Activated T-helper 9 cell treated with anti-CD3 and anti-CD28 coated beads, Interleukin-2, amount 50 U/mL, for 16 hours (primary cell): Measurements from ENCODE around the gene NALF2.

Source experiments
- DNase-seq: peaks from one replicate; pipeline ENCODE4 v3.0.0-alpha.2; 2020; ENCODE audit warnings: low read depth

NALF2 gene

DNA sequence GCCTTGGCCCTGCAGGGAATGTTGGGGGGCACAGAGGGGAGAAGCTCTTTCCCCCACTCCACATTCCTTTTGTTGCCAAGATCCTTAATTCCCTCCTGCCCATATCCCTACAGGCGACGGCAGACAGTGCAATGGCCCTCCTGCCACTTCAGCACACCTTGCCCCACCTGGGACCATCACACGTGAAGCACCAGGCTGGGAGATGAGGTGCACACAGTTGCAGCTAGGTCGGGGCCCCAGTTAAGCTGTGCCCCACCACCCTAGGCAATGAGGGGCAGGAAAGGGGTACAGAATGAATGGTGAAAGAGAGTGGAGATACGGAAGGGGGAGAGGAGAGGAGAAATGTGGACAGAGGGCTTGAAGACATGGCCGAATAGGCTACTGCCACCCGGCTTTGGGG is 26.2 kb downstream of the NALF2 start:
- no peak for DNase-seq

DNA sequence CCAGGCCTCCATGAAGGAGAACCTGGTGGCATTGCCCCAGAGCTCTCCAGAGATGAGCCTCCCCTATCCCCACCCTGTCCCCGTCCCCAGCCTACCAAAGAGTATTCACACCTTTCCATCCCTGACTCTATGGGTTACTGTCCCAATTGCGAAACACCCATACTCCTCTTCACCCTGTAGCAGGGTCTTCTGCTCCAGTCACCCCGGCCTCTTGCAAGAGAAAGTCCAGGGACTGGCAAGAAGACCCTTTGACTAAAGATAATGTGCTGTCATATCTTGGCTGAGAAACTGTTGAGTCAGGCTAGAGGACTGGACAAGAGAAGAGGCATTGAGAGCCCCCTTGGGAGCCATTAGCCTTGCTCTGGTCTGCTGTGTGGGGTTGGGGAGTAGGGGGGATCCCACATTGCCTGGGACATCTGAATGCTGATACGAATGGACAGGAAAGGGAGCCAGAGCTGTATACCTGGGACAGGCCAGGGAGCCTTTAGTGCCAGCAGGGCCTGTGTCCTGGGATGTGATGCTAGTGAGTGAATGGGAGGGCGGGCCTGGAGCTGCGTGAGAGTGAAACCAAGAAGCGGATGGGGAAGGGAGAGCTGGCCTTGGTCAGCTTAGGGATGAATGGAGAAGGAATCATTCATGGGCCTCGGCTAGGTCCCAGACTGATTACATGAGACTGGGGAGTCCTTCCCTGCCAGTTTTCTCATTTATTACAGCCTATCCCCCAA is 27.1 kb downstream of the NALF2 start:
- DNase-seq = no peak

DNA sequence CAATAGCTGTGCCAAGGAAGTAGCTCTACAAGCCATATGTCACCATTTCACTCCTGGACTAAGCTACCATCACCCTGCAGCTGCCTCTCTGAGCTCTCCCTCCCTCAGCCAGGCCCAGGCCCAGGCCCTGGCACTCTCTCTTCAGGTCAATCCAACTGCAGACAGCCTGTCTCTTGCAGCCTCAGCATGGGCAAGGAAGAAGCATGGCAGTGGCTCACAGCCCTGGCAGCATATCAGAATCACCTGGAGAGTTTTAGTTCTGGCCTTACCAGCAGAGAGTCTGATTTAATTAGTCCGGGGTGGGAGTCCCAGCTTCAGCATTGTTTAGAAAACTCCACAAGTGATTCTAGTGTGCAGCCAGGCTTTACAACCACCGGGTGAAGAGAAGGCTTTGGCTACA is 31.5 kb downstream of the NALF2 start:
- DNase-seq = no peak

DNA sequence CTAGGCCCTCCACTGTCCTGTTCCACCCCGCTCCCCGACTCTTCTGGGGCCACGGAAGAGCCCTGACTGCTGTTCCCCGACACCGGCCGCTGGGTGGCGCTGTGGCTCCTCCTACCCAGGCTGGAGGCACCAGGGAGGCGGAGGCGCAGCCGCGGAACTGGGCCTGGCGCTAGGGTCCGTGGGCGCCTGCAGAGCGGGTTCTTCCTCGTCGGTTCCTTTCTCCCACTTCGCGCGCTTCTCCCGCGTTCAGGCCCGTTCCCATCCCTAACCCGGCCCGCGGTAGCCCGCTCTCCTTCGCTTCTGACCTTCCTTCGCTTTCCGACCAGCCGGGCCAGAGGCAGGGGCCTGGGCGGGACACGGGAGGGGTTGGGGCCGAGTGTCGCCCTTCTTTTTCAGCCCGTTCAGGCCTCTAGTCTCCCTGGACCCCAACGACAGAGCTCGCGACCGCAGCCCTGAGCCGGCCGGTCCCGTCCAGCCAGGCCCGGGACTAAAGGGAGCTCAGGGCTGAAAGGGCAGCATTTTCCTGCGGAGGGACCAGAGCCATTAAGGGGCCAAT is 34.3 kb downstream of the NALF2 start:
- DNase-seq = peak; percentile 60

DNA sequence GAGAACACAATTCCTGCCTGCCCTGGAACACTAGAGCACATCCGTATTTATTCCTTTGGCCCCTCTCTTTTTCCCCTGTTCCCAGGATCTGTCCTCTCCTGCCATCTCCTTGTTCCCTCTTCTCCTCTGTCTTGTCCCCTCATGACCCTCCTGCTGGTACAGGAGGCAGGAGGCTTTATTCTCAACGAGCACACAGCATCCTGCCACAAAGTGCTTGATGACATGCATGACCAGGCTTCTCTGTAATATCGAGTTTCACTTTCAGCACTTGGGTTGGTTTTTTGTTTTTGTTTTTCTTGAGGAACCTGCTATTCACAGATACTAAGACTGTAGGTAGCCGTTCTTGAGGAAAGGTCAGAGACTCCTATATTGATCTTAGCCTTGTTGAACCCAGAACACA is 35.3 kb downstream of the NALF2 start:
- no peak for DNase-seq

DNA sequence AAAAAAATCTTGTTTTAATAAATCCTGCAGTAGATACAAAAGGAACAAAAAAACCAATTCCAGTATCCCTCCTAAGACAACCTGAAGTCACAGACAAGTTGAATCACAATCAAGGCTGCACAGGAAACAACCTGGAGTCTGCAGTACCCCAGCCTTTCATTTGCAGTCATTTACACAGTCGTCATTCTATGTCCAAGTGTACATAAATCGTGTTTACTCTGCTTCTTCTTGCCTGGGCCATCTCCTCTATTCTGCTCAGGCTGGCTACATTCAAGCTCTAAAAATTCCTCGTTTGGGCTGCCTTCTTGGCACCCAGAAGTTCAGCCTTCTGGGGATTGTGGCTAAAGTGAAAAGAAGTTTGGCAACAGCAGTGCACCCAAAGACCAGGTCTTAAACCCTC is 37.8 kb downstream of the NALF2 start:
- no peak for DNase-seq

DNA sequence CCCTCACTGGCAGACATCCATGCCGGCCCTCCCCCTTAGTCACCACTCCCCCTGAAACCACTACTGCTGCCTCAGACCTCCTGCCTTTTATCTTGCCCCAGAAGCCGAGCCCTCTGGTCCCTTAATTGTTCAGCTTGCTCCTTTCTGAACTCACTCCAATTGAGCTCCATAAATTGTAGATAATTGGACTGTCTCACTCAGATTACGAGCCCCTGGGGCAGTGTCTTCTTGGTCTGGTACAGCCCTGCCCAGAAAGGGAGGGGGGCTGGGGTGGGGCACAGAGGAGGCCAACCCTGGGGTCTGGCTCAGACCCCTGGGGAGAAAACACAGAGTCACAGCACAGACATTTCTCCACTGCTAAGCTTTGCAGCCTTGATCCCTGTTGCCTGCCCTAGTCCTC is 39.4 kb downstream of the NALF2 start:
- no peak for DNase-seq

DNA sequence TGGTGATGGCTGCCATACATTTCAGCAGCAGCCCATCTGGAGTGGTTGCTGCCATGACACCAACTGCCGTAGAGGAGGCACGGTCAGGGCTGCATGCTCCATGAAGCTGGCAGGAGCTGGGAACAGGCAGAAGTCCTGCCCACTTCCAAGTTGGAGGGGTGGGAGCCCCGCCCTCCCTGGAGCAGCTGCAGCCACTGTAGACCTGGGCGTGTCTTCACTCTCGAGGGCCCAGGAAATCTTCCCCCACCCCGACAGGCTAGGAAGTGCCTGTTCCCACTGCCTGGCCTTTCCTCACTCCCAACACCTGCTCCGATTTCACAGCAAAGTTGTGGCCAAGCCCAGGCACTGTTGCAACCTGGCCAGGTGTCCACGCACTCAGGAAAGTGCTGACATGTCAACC is 42.3 kb downstream of the NALF2 start:
- DNase-seq = no peak

DNA sequence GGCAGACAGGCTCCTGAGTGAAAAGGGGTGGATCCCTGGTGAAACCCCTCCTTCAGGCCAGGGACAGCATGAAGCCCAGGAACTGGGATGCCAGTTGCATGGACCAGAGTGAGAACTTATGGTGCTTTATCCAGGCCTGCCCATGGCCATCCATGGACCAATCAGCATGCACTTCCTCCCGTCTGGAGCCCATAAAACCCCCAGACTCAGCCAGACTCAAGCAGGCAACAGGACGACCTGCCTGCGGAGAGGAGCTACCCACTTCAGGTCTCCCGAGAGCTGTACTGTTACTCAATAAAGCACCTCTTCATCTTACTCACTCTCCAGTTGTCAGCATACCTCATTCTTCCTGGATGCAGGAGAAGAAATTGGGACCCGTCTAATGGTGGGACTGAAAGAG is 42.9 kb downstream of the NALF2 start:
- DNase-seq = no peak

DNA sequence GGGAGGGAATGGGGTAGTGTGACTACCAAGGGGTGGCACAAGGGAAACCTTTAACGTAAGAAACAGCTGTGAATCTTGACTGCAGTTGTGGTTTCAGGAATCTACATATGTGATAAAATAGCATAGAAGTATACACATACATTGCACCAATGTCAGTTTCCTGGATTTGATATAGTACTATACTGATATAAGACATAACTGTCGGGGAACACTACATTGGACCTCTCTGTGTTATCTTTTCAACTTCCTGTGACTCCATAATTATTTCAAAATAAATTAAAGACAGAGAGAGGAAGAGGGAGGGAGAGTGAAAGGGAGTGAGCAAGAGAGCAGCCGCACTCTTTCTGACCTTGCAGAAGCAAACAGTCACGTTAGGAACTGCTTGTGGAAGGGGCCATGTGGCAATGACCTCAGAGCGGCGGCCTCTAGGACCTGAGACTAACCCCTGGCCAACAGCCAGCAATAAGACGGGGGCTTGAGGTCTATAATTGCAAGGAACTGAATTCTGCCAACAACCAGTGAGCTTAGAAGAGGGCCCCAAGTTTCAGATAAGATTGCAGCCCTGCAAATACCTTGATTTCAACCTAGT is 47.4 kb downstream of the NALF2 start:
- no peak for DNase-seq

DNA sequence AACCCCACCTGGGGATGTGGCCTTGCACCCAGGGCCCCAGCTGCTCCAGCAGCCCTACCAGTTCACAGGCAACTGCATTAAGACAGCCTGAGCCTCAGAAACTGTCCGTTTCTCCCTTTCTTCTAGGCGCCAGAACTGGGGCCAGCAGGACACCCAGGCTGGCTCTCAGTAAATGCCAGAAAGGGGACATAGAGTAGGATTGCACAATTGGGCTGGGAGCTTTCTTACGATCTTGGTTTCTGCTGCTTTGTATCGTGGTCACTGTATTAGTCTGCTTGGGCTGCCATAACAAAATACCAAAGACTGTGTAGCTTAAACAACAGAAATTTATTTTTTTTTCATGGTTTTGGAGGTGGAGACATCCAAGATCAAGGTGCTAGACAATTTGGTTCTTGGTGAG is 48.4 kb downstream of the NALF2 start:
- no peak for DNase-seq
